C4-2B (cell line): ENCODE results near the gene SLC26A4.

Experiments used
- CTCF ChIP-seq: fragments of 450-650 bp; conservative IDR thresholded peaks from 2 replicates; pipeline ENCODE4 v1.5.1; 2017; ENCODE audit warnings: mild to moderate bottlenecking
- ZFX ChIP-seq: fragments of 450-650 bp; IDR thresholded peaks from 2 replicates; pipeline ENCODE4 v1.6.1; 2017

- TF ChIP-seq CTCF (no peak), ZFX (no peak)
These were observed 38.2 kb upstream of the SLC26A4 start for GRCh38 chr7:107622429-107622828.
